ENCODE results near the gene NCR3LG1.

- no peak for TF ChIP-seq SRSF9 (IDR thresholded peaks at IDR 0.05; ENCODE audit: borderline replicate concordance, low read depth, low read length)
- TF ChIP-seq, protein P1, sequence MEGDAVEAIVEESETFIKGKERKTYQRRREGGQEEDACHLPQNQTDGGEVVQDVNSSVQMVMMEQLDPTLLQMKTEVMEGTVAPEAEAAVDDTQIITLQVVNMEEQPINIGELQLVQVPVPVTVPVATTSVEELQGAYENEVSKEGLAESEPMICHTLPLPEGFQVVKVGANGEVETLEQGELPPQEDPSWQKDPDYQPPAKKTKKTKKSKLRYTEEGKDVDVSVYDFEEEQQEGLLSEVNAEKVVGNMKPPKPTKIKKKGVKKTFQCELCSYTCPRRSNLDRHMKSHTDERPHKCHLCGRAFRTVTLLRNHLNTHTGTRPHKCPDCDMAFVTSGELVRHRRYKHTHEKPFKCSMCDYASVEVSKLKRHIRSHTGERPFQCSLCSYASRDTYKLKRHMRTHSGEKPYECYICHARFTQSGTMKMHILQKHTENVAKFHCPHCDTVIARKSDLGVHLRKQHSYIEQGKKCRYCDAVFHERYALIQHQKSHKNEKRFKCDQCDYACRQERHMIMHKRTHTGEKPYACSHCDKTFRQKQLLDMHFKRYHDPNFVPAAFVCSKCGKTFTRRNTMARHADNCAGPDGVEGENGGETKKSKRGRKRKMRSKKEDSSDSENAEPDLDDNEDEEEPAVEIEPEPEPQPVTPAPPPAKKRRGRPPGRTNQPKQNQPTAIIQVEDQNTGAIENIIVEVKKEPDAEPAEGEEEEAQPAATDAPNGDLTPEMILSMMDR (IDR thresholded peaks at IDR 0.05 in 2 of 3, conservative IDR thresholded peaks at IDR 0.05 in 1 of 3; ENCODE audit: insufficient read depth in 2 of 3, low read depth in 1 of 3, low read length in 3 of 3): no peak
- TF ChIP-seq RERE (CRISPR knock-in tag; IDR thresholded peaks at IDR 0.05; ENCODE audit: borderline replicate concordance): no peak
- TF ChIP-seq HNRNPH1 (optimal IDR thresholded peaks at IDR 0.05; ENCODE audit: low read depth, low read length): no peak
- no peak for TF ChIP-seq USF2 (CRISPR knock-in tag; IDR thresholded peaks at IDR 0.05)
- no peak for TF ChIP-seq POLR2AphosphoS5 (IDR thresholded peaks at IDR 0.05; ENCODE audit: control insufficient read depth, insufficient read depth, low read depth, low read length)
- no peak for TF ChIP-seq POLR2A (conservative IDR thresholded peaks at IDR 0.05)
- TF ChIP-seq, protein P2, sequence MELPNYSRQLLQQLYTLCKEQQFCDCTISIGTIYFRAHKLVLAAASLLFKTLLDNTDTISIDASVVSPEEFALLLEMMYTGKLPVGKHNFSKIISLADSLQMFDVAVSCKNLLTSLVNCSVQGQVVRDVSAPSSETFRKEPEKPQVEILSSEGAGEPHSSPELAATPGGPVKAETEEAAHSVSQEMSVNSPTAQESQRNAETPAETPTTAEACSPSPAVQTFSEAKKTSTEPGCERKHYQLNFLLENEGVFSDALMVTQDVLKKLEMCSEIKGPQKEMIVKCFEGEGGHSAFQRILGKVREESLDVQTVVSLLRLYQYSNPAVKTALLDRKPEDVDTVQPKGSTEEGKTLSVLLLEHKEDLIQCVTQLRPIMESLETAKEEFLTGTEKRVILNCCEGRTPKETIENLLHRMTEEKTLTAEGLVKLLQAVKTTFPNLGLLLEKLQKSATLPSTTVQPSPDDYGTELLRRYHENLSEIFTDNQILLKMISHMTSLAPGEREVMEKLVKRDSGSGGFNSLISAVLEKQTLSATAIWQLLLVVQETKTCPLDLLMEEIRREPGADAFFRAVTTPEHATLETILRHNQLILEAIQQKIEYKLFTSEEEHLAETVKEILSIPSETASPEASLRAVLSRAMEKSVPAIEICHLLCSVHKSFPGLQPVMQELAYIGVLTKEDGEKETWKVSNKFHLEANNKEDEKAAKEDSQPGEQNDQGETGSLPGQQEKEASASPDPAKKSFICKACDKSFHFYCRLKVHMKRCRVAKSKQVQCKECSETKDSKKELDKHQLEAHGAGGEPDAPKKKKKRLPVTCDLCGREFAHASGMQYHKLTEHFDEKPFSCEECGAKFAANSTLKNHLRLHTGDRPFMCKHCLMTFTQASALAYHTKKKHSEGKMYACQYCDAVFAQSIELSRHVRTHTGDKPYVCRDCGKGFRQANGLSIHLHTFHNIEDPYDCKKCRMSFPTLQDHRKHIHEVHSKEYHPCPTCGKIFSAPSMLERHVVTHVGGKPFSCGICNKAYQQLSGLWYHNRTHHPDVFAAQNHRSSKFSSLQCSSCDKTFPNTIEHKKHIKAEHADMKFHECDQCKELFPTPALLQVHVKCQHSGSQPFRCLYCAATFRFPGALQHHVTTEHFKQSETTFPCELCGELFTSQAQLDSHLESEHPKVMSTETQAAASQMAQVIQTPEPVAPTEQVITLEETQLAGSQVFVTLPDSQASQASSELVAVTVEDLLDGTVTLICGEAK (IDR thresholded peaks at IDR 0.05): no peak
- TF ChIP-seq, protein P2 (CRISPR knock-in tag; IDR thresholded peaks at IDR 0.05): no peak
- no peak for TF ChIP-seq YY1 (IDR thresholded peaks at IDR 0.05; ENCODE audit: borderline replicate concordance in 1 of 3, control insufficient read depth in 1 of 3, extremely low read depth in 1 of 3, insufficient read depth in 3 of 3, insufficient read length in 1 of 3, insufficient replicate concordance in 2 of 3, low read depth in 1 of 3, low read length in 2 of 3)
- TF ChIP-seq BMI1 (IDR thresholded peaks at IDR 0.05; ENCODE audit: low read length): no peak
- TF ChIP-seq NR2C2 (CRISPR knock-in tag; IDR thresholded peaks at IDR 0.05): no peak
- TF ChIP-seq NR2C2 (tag; IDR thresholded peaks at IDR 0.05): no peak
These were observed 44.4 kb downstream of the NCR3LG1 start for GRCh38 chr11:17395978-17396377.

All from K562 (cell line).